IMR-90 (cell line): ENCODE results near the gene HSPB1. TPM values are rescaled to one million over a fixed set of nuclear protein-coding genes. Genes with fewer than 3 reads are reported as not detected.
A peak's percentile ranks its signal among the peaks of the same experiment; 100 is the strongest.

Experiments
- ATAC-seq: fragments of 200-7000 bp; cut with Tn5 transposase; 2 replicates; pipeline ENCODE4 v1.9.1; 2020; ENCODE audit warnings: low read depth, mild to moderate bottlenecking, moderate library complexity
- BruUV-seq: library from RNA; stranded (reverse); fragments of 400-500 nt; replicated peaks from 2 replicates; lab custom pipeline; 2021; lab: Mats Ljungman, UMichigan
- CTCF ChIA-PET: fragments of 300-600 bp; formaldehyde crosslinking; extraction: SDS; loops from one replicate; lab custom pipeline; 2021; ENCODE audit warnings: antibody characterized with exemption; lab: Yijun Ruan, JAX
- POLR2A ChIA-PET: fragments of 300-600 bp; sonication (Branson Sonifier 250); formaldehyde crosslinking; loops from one replicate; lab custom pipeline; 2022; ENCODE audit warnings: antibody characterized with exemption; ENCODE audit not compliant: unreplicated experiment; lab: Charles Lee
- DNase-seq: peaks from one replicate; pipeline ENCODE4 v3.0.0; 2013
- H2AFZ ChIP-seq: replicated peaks from 2 replicates; pipeline ENCODE3; 2013; ENCODE audit warnings: low read length, mild to moderate bottlenecking; ENCODE audit not compliant: poor library complexity
- H2AK5ac ChIP-seq: 2 replicates; pipeline ENCODE4 v1.6.1; 2013; ENCODE audit warnings: low read depth, low read length, inconsistent platforms
- H2AK9ac ChIP-seq: replicated peaks from 2 replicates; pipeline ENCODE3; 2013; ENCODE audit warnings: mild to moderate bottlenecking, low read depth, low read length, moderate library complexity; ENCODE audit not compliant: poor library complexity
- H2BK120ac ChIP-seq: 2 replicates; pipeline ENCODE4 v1.6.1; 2013; ENCODE audit warnings: low read depth, low read length, inconsistent platforms
- H2BK15ac ChIP-seq: 3 replicates; pipeline ENCODE4 v1.6.1; 2013; ENCODE audit warnings: low read depth, low read length, inconsistent platforms
- H2BK20ac ChIP-seq: 2 replicates; pipeline ENCODE4 v1.6.1; 2013; ENCODE audit warnings: low read depth, mild to moderate bottlenecking, inconsistent platforms, low read length, moderate library complexity
- H2BK5ac ChIP-seq: 2 replicates; pipeline ENCODE4 v1.6.1; 2013; ENCODE audit warnings: mild to moderate bottlenecking, low read depth, low read length, inconsistent platforms; ENCODE audit not compliant: poor library complexity, severe bottlenecking
- H3K14ac ChIP-seq: replicated peaks from 2 replicates; pipeline ENCODE4 v1.6.1; 2013; ENCODE audit warnings: low read depth, low read length, inconsistent platforms
- H3K18ac ChIP-seq: 2 replicates; pipeline ENCODE4 v1.6.1; 2013; ENCODE audit warnings: low read depth, low read length, control low read depth
- H3K23ac ChIP-seq: 2 replicates; pipeline ENCODE4 v1.6.1; 2013; ENCODE audit warnings: low read depth, low read length, inconsistent platforms
- H3K27ac ChIP-seq: 2 replicates; pipeline ENCODE4 v1.5.1; 2013; ENCODE audit warnings: mild to moderate bottlenecking, control low read depth, low read length; ENCODE audit not compliant: insufficient read depth
- H3K27me3 ChIP-seq: 2 replicates; pipeline ENCODE4 v1.6.1; 2013; ENCODE audit warnings: low read length; ENCODE audit not compliant: control insufficient read depth, insufficient read depth
- H3K36me3 ChIP-seq: 2 replicates; pipeline ENCODE4 v1.6.1; 2013; ENCODE audit warnings: low read length, mixed read lengths; ENCODE audit not compliant: control insufficient read depth, insufficient read depth
- H3K4ac ChIP-seq: 2 replicates; pipeline ENCODE4 v1.6.1; 2013; ENCODE audit warnings: low read depth, low read length, inconsistent platforms
- H3K4me1 ChIP-seq: 2 replicates; pipeline ENCODE4 v1.6.1; 2013; ENCODE audit warnings: low read length, mixed read lengths; ENCODE audit not compliant: control insufficient read depth, insufficient read depth
- H3K4me2 ChIP-seq: 2 replicates; pipeline ENCODE4 v1.6.1; 2013; ENCODE audit warnings: low read depth, mild to moderate bottlenecking, control low read depth, low read length, moderate library complexity
- H3K4me3 ChIP-seq: 2 replicates; pipeline ENCODE4 v1.5.1; 2013; ENCODE audit warnings: low read depth, mild to moderate bottlenecking, control low read depth, low read length, moderate library complexity; ENCODE audit not compliant: insufficient read depth
- H3K56ac ChIP-seq: 2 replicates; pipeline ENCODE4 v1.6.1; 2013; ENCODE audit warnings: low read length, inconsistent platforms; ENCODE audit not compliant: insufficient read depth; ENCODE audit errors: extremely low read depth
- H3K79me1 ChIP-seq, 2 experiments: 2 replicates each; pipeline ENCODE4 v1.6.1; 2013; ENCODE audit warnings: low read length in 2 of 2, inconsistent platforms in 1 of 2, low read depth in 1 of 2
- H3K9ac ChIP-seq: 2 replicates; pipeline ENCODE4 v1.6.1; 2013; ENCODE audit warnings: low read depth, low read length, control low read depth
- H3K9me1 ChIP-seq: 2 replicates; pipeline ENCODE4 v1.6.1; 2013; ENCODE audit warnings: low read length, inconsistent platforms; ENCODE audit not compliant: insufficient read depth
- H3K9me3 ChIP-seq: 2 replicates; pipeline ENCODE4 v1.6.1; 2013; ENCODE audit warnings: low read length; ENCODE audit not compliant: control insufficient read depth, insufficient read depth
- H4K20me1 ChIP-seq: 2 replicates; pipeline ENCODE4 v1.6.1; 2013; ENCODE audit warnings: low read length, inconsistent platforms; ENCODE audit not compliant: insufficient read depth
- H4K5ac ChIP-seq: 2 replicates; pipeline ENCODE4 v1.6.1; 2013; ENCODE audit warnings: mild to moderate bottlenecking, low read depth, low read length, control low read depth
- H4K8ac ChIP-seq, 2 experiments: 2 replicates each; pipeline ENCODE4 v1.6.1; 2013; ENCODE audit warnings: low read depth in 2 of 2, low read length in 2 of 2, control low read depth in 1 of 2, inconsistent platforms in 1 of 2
- H4K91ac ChIP-seq: 2 replicates; pipeline ENCODE4 v1.6.1; 2013; ENCODE audit warnings: low read depth, low read length, inconsistent platforms; ENCODE audit not compliant: insufficient read depth
- BHLHE40 ChIP-seq: fragments of 150-350 bp; IDR thresholded peaks from 2 replicates; pipeline ENCODE4 v1.6.1; 2016; ENCODE audit warnings: mild to moderate bottlenecking, low read depth, low read length
- CEBPB ChIP-seq: IDR thresholded peaks from 2 replicates; pipeline ENCODE4 v1.6.1; 2012; ENCODE audit warnings: low read depth, low read length, improper control_type of control experiment
- CHD1 ChIP-seq: IDR thresholded peaks from 2 replicates; pipeline ENCODE4 v1.6.1; 2012; ENCODE audit warnings: low read depth, low read length, improper control_type of control experiment
- CTCF ChIP-seq: conservative IDR thresholded peaks from 2 replicates; pipeline ENCODE4 v1.5.1; 2012; ENCODE audit warnings: mild to moderate bottlenecking, low read depth, low read length, improper control_type of control experiment
- FOS ChIP-seq: fragments of 150-350 bp; IDR thresholded peaks from 2 replicates; pipeline ENCODE4 v1.6.1; 2016; ENCODE audit warnings: low read depth, low read length
- MAFK ChIP-seq: IDR thresholded peaks from 2 replicates; pipeline ENCODE4 v1.6.1; 2012; ENCODE audit warnings: low read depth, low read length, improper control_type of control experiment
- MAZ ChIP-seq: IDR thresholded peaks from 2 replicates; pipeline ENCODE4 v1.6.1; 2012; ENCODE audit warnings: low read depth, mild to moderate bottlenecking, low read length, improper control_type of control experiment, moderate library complexity, borderline replicate concordance
- MXI1 ChIP-seq: IDR thresholded peaks from 2 replicates; pipeline ENCODE4 v1.6.1; 2012; ENCODE audit warnings: low read depth, mild to moderate bottlenecking, low read length, moderate library complexity, borderline replicate concordance
- POLR2A ChIP-seq: IDR thresholded peaks from 2 replicates; pipeline ENCODE4 v1.6.1; 2012; ENCODE audit warnings: mild to moderate bottlenecking, low read depth, low read length
- RAD21 ChIP-seq: IDR thresholded peaks from 2 replicates; pipeline ENCODE4 v1.6.1; 2012; ENCODE audit warnings: low read length, improper control_type of control experiment
- RCOR1 ChIP-seq: IDR thresholded peaks from 2 replicates; pipeline ENCODE4 v1.6.1; 2012; ENCODE audit warnings: mild to moderate bottlenecking, low read length, improper control_type of control experiment; ENCODE audit not compliant: insufficient replicate concordance
- RFX5 ChIP-seq: IDR thresholded peaks from 2 replicates; pipeline ENCODE4 v1.8.0; 2012; ENCODE audit warnings: low read depth, mild to moderate bottlenecking, low read length, moderate library complexity
- SMC3 ChIP-seq: fragments of 150-350 bp; IDR thresholded peaks from 2 replicates; pipeline ENCODE4 v1.6.1; 2016; ENCODE audit warnings: low read depth, mild to moderate bottlenecking, antibody characterized with exemption, low read length, moderate library complexity
- WGBS, 2 experiments: methylation state at CpG; one replicate each; pipeline versions ENCODE4 v1.1.5 to v1.1.7; 2013; ENCODE audit warnings: missing lambda C conversion rate in 2 of 2; ENCODE audit not compliant: insufficient read length in 1 of 2; ENCODE audit errors: extremely low coverage in 2 of 2; 5-methylcytosine and 5-hydroxymethylcytosine counted together
- dilution Hi-C: fragments of 300-500 bp; cut with HindIII; formaldehyde crosslinking; loops from one replicate; pipeline ENCODE4 v1.14.3; 2018; ENCODE audit warnings: low sequenced_read_pairs; ENCODE audit not compliant: unreplicated experiment
- in situ Hi-C: fragments of 300-500 bp; cut with MboI; formaldehyde crosslinking; loops from 3 replicates; pipeline ENCODE4 v1.14.3; 2019; ENCODE audit warnings: low sequenced_read_pairs, inconsistent platforms, mixed read lengths
- intact Hi-C: fragments of 100-400 bp; cut with micrococcal nuclease; formaldehyde crosslinking; loops from 2 replicates; pipeline ENCODE4 v1.10.0; 2022
- polyA plus RNA-seq, 3 experiments: library from polyadenylated mRNA; depleted of rRNA; stranded (reverse); fragments of >200 nt; gene quantifications; 2 replicates each; pipeline ENCODE4 v1.2.3, GENCODE V29; 2012; ENCODE audit warnings: low replicate concordance in 1 of 3
- total RNA-seq: library from RNA; depleted of rRNA; stranded (reverse); fragments of >200 nt; gene quantifications from 2 replicates; pipeline ENCODE4 v1.2.3, GENCODE V29; 2012
- TF ChIP-seq, protein P1 (sequence below): fragments of 150-350 bp; IDR thresholded peaks from 2 replicates; pipeline ENCODE4 v1.6.1; 2016; ENCODE audit warnings: low read depth, mild to moderate bottlenecking, low read length, moderate library complexity, borderline replicate concordance

The HSPB1 gene
- total and polyA plus RNA-seq, 2 of the 4 experiments (the other 2 are of a cell fraction), result 33.2 to 1,363 TPM

DNA sequence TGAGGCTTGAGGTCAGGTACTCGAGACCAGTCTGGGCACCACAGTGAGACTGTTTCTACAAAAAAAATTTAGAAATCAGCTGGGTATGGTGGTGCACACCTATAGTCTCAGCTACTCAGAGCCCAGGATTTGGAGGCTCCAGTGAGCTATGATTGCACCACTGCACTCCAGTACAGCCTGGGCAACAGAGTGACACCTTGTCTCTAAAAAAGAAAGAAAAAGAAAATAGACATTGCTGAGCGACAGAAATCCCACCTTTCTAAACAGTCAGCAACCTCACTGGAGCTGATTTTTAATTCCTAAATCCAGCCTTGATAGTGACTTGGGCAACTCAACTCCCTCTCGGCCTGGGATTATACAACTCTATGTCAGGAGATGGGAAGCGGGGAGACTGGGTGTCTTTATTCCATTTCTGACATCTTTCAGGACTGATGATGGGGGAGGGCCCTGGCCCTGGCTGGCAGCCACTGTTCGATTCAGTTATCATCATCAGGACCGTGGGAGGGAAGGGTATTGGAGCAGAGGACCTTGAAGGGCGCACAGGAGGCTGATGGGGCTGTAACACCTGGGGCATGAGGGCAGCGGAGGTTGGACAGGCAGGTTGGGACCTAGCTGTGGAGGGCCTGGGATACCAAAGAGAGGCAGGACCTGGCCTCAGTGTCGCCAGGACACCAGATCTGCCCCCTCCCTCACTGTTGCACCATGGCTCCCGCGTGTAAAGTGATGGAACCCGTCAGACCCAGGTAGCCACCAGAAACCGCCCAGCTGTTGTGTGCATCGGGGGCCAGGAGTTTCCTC lies 14.7 kb downstream of the HSPB1 start:
- intact Hi-C loops (loop anchor here (5.0 kb wide), 1 partner anchor 40 kb away; the partner anchor contains the start of gene YWHAG), dilution Hi-C loops (no loop called here), in situ Hi-C loops (no loop called here)
- peak overlapping the region; percentile 44 for H3K4me3 ChIP-seq
- H2AK9ac ChIP-seq, result peak overlapping the region; percentile 98
- peak overlapping the region; percentile 26 for H3K18ac ChIP-seq
- H3K4me2 ChIP-seq, result peak overlapping the region; percentile 87
- no TSS peak for BruUV-seq
- H4K5ac ChIP-seq, result peak overlapping the region; percentile 86
- H3K79me1 ChIP-seq, result peaks cover 10 to 35% of the 10 kb centered on the region in 2 experiments
- H3K4ac ChIP-seq, result peak overlapping the region; percentile 98
- peaks cover 8% of the 10 kb centered on the region for H3K4me1 ChIP-seq
- no peaks in the 10 kb centered on the region for H3K27me3 ChIP-seq
- peaks cover 8% of the 10 kb centered on the region for H4K20me1 ChIP-seq
- H2BK15ac ChIP-seq, result peak overlapping the region; percentile 21; the same call in 1 of the 3 replicates
- H2BK120ac ChIP-seq, result peak overlapping the region; percentile 82
- H4K91ac ChIP-seq, result peak overlapping the region; percentile 77
- peak overlapping the region; percentile 69; the same call in 1 of the 2 replicates for H3K56ac ChIP-seq
- no peaks in the 10 kb centered on the region for H3K9me3 ChIP-seq
- peak overlapping the region; percentile 68 for H3K23ac ChIP-seq
- WGBS, 2 experiments, result 60% methylated on average over 2 of the region's 14 CpGs; no CpG with 5 or more reads in 1 of the 2 experiments
- H2BK5ac ChIP-seq, result peak overlapping the region; percentile 76
- H2AK5ac ChIP-seq, result peak overlapping the region; percentile 97
- H2AFZ ChIP-seq, result peak overlapping the region; percentile 95
- H3K36me3 ChIP-seq, result 0 out of 2 replicates have a peak, but pooled peaks cover 5% of the 10 kb centered on the region
- H3K9me1 ChIP-seq, result peaks cover 5% of the 10 kb centered on the region; the same call in 1 of the 2 replicates
- H3K9ac ChIP-seq, result peak overlapping the region; percentile 73
- H3K27ac ChIP-seq, result peak overlapping the region; percentile 81
- H2BK20ac ChIP-seq, result peak overlapping the region; percentile 50
- POLR2A ChIA-PET, result interaction anchor here (0.6 kb wide), 1 partner anchor 47 kb away, joined by 5 read pairs; no protein-coding TSS in a partner anchor
- H3K14ac ChIP-seq, result peak overlapping the region; percentile 95
- H4K8ac ChIP-seq, result peak overlapping the region; percentile 63 to 98
- ATAC-seq (no peak), DNase-seq (no peak)
- CTCF ChIA-PET, result interaction anchor here (1.0 kb wide), 2 partner anchors 10 to 139 kb away, joined by 5 read pairs; no protein-coding TSS in a partner anchor
- TF ChIP-seq, protein P1, sequence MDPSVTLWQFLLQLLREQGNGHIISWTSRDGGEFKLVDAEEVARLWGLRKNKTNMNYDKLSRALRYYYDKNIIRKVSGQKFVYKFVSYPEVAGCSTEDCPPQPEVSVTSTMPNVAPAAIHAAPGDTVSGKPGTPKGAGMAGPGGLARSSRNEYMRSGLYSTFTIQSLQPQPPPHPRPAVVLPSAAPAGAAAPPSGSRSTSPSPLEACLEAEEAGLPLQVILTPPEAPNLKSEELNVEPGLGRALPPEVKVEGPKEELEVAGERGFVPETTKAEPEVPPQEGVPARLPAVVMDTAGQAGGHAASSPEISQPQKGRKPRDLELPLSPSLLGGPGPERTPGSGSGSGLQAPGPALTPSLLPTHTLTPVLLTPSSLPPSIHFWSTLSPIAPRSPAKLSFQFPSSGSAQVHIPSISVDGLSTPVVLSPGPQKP, result no peak
- TF ChIP-seq MAZ, result no peak; the same call in 1 of the 2 replicates
- no peak for TF ChIP-seq CEBPB
- TF ChIP-seq SMC3, result no peak
- no peak for TF ChIP-seq CHD1
- TF ChIP-seq RCOR1, result no peak
- no peak for TF ChIP-seq RFX5
- TF ChIP-seq RAD21, result no peak
- TF ChIP-seq CTCF, result no peak
- TF ChIP-seq BHLHE40, result no peak
- TF ChIP-seq POLR2A, result no peak
- TF ChIP-seq MXI1, result no peak
- no peak for TF ChIP-seq FOS
- TF ChIP-seq MAFK, result no peak
